Vagina (tissue), 2 donors: Measurements from ENCODE around the gene SLC9C2.

Experiments used
- POLR2A ChIP-seq, 2 donors: fragments of 450-650 bp; IDR thresholded peaks; one replicate each; pipeline ENCODE4 v1.6.1; 2017; ENCODE audit warnings: antibody characterized with exemption in 2 of 2, mild to moderate bottlenecking in 2 of 2, moderate library complexity in 2 of 2
- TF ChIP-seq, protein P1 (sequence below), 3 experiments: fragments of 450-650 bp in 2 of 3; fragments of 200-600 bp in 1 of 3; sonication (generic) in 1 of 3; IDR thresholded peaks; one replicate each; pipeline ENCODE4 v1.5.1; 2017 to 2019; ENCODE audit warnings: antibody characterized with exemption in 3 of 3, mild to moderate bottlenecking in 2 of 3, moderate library complexity in 2 of 3

DNA sequence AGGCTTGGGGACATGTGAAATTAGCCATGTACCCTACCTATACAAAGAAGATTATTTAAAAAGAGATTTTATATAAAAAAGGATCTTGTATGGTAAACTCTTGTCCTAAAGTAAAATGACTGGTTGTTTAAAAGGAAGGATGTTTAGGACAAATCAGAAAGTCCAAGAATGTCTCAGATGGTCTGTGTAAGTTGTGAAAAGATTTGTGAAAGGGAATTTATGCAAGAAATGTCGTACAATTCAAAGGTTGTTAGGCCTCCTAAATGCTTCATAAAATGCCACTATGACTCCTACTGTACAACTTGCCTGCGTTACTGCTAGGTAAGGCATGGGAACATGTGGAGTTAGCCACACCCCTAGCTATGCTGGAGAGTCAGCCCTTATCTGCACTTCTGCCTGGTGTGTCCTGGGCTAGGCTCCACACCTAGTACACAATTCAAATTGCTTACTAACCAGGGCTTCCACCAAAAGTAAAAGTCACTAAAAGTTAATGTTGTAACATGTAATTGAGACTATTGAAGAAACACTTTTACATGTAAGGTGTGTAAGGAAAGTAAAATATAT lies 106.0 kb downstream of the SLC9C2 start:
- TF ChIP-seq, protein P1, sequence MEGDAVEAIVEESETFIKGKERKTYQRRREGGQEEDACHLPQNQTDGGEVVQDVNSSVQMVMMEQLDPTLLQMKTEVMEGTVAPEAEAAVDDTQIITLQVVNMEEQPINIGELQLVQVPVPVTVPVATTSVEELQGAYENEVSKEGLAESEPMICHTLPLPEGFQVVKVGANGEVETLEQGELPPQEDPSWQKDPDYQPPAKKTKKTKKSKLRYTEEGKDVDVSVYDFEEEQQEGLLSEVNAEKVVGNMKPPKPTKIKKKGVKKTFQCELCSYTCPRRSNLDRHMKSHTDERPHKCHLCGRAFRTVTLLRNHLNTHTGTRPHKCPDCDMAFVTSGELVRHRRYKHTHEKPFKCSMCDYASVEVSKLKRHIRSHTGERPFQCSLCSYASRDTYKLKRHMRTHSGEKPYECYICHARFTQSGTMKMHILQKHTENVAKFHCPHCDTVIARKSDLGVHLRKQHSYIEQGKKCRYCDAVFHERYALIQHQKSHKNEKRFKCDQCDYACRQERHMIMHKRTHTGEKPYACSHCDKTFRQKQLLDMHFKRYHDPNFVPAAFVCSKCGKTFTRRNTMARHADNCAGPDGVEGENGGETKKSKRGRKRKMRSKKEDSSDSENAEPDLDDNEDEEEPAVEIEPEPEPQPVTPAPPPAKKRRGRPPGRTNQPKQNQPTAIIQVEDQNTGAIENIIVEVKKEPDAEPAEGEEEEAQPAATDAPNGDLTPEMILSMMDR (IDR thresholded peaks at IDR 0.05), result no peak
- no peak for TF ChIP-seq POLR2A (IDR thresholded peaks at IDR 0.05)
